NCI-H1417 treated with DMSO at 0.1 percent for 48 hours (cell line): ENCODE measurements around the gene PPAT.
A peak's percentile ranks its signal among the peaks of the same experiment; 100 is the strongest.

ENCODE experiments used
- DNase-seq: peaks from one replicate; lab custom pipeline; 2025; lab: John Stamatoyannopoulos, UW

Gene PPAT

DNA sequence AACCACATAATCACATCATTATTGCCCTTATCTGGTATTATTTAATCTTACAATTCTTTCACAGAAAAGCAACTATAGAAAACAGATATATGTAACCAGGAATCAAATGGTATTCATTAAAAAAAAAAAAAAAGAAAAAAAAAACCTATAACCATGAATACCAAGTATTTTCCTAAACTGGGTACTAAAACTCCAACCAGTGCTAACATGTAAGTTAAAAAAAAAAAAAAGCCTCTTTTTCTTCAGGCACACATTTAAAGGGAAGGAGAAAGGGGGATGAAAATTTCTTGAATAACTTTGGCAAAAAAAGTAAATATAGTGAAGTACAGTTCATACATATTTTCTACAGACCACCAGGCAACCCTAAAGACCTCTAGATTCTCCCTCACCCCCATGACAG is 2.1 kb downstream of the PPAT start:
- DNase-seq = no peak

DNA sequence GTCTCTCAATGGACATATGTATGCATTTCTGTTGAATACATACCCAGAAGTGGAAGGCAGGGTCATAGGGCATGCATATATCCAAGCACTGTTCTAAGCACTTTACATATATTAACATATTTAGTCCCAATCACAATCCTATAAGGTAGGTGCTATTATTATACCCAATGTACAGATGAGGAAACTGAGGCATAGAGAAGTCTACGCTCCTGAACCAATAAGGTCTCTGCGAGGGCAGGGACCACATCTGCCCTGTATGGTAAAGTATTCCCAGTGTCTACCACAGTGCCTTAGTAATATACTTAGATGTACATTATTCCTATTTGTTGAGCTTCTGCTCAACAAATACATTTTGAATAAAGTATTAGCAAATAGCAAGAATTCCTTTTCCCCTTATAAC is 5.2 kb downstream of the PPAT start:
- no peak for DNase-seq

DNA sequence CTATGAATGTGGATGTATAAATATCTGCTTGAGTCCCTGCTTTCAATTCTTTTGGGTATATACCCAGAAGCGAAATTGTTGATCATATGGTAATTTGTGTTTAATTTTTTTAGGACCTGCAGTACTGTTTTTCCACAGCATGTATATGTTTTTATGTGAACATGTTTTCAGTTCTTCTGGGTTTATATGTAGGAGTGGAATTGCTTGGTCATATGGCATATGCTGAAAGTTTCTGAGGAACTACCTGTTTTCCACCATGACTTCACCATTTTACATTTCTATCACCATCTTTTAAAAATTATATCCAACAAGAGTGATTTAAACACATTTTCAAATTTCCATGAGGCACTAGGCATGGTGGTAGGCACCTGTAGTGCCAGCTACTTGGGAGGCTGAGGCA is 8.2 kb downstream of the PPAT start:
- no peak for DNase-seq

DNA sequence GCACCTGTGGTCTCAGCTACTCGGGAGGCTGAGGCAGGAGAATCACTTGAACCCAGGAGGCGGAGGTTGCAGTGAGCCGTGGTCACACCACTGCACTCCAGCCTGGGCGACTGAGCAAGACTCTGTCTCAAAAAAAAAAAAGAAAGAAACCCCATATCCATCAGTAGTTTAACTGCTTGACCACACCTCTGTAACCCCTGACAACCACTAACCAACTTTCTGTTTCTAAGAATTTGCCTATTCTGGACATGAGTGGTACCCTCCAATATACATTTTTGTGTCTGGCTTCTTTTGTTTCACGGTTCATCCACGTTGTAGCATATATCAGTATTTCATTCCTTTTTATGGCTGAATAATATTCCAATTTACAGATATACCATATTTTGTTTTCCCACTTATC is 9.1 kb downstream of the PPAT start:
- DNase-seq = no peak

DNA sequence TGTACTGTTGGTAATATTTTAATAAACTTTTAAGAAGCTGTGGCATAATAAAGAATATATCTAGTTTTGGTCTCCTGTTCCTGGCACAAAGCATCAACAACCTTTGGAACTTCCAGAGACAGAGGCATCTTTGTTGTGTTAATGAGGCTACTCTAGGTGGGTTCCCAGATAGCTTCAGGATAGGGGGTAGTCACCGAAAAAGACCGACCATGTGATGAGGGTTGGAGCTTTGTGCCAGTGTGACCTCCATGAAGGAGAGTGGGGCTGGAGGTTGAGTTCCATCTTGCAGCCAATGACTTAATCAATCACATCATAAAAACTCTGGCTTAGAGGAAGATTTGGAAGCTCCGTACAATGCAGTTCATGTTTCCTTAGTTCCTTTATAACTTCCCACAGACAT is 9.9 kb downstream of the PPAT start:
- DNase-seq = no peak

DNA sequence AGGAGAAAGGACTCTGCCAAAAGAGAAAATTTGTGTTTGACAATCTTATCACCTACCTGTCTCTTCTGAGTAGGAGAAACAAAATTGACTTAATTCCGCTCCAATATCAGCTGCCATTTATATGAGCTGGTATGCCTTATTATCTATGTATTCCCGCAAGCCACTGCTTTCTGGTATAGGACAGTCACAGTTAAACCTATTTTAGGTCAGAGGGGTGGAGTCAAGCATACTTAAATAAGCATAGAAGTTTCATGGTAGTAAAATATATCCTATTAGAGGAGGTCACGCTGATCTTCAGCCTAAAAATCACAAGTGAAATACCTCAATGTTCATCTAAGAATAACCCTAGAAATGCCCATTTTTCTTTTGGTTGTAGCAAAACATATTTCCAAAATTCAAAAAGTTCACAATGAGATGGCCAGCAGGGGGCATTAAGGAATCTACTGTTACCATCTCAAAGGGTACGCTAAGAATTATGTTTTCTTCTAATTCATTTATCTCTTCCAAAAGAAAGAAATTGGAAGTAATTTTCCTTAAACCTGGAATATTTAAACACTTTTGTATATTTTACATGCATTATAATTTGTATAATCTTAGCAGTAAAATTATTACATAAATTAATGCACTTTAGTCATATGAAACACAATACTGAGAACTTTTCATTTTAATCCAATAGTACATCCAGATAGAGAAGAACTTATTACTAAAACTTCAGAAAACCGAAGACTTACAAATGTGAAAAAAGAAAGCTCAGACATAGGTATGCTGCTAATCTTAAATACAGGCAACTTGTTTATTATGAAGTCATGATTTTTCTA is 10.5 kb downstream of the PPAT start:
- no peak for DNase-seq

DNA sequence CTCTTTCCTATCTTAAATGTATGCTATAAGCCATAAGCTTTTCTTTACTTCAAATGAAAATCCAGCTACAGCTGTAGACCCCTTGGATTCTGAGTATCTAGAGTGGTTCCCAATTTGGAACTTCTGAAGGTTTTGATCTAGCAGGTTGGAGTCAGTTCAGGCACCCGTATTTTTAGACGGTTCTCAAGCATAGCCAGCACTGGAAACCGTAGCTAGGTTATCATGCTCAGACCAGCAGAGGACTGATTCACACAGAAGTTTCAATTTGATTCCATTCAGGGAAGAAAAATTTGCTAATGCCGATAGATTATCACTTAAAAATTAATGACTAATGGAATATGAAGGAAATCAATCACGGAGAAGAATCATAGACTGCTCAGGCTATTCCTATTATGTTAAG is 11.2 kb downstream of the PPAT start:
- DNase-seq = no peak

DNA sequence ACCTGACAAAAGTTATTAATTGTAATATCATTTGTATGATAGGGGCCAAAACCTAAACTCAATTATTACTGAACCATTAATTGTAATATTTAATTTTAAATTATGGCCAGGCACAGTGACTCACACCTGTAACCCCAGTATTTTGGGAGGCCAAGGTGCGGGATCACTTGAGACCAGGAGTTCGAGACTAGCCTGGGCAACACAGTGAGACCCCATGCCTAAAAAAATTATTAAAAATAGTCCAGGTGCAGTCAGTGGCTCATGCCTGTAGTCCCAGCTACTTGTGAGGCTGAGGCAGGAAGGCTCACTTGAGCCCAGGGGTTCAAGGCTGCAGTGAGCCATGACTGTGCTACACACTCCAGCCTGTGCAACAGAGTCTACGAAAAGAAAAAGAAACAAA is 18.0 kb downstream of the PPAT start:
- DNase-seq = no peak

DNA sequence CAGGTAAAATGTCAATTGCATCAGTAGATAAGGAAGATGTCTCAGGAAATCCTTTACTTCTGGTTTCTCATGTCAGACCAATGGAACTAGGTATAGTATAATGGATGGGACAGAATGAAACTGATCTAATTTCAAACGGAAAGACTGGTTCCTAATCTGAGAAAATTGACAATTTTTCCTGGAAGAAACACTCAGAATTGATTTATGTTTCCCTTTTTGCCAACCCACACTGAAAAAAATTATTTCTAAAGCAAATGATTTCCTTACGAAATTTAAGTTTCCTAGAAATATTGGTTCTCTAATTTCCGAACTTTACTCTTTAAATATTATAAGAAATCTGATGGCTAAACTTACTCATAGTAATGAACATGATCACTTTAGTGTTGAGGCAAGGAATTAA is 19.1 kb downstream of the PPAT start:
- no peak for DNase-seq

DNA sequence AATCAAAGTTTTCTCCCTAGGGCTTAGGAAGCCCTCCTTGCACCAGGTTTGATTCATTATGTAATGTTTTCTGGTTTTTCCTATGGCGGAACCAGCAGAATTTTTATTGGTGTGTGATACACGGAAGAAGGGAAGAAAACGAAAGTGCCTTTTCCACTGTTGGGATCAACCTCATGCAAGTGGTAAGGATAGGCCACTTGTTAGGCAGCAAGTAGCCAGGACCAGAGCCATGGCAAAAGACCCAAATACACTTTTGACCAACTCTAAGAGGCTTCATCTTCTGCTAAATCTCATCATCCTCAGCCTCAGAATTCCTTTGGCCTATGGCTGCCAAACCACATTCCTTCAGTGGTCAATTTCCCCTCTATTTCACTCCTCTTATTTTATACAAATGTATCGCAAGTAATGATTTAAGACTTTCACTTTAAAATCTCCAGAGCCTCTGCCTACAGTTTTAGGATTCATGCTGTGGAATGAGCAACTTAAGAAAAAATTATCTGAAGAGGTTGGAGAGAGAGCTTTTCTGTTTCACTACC is 21.2 kb downstream of the PPAT start:
- no peak for DNase-seq

DNA sequence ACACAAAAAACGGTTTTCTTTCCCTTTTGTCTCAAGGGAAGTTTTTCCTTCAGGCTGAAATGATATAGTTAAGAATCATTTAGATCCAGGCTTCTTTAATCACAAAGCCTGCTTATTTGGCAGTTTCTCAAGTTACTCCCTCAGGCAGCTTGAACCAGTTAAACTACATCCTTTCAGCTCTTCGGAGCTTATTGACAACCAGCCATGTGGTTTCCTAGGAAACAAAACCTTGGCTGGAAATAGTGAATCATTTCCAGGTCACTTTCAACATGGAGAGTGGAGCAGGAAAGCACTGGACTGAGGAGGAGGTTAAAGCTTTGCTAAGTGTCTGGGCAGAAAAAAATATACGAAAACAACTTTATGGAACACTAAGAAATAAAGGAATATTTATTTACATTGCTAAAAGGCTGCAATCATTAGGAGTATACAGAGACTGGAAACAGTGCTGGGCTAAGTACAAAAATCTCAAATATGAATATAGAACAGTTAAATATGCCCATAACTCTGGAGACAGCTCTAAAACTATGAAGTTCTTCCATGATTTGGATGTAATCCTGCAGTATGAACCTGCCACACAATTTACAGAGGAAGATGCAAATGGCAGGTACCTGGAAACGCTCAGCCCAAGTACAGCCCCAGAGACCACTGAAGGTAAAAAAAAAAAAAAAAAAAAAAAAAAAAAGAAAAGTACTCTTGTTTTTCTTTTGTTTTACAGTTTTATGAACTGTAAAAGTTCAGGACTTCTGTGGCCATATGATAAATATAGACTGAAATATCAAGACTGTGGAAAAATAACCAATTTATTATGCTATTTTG is 25.0 kb downstream of the PPAT start:
- peak; percentile 41 for DNase-seq

DNA sequence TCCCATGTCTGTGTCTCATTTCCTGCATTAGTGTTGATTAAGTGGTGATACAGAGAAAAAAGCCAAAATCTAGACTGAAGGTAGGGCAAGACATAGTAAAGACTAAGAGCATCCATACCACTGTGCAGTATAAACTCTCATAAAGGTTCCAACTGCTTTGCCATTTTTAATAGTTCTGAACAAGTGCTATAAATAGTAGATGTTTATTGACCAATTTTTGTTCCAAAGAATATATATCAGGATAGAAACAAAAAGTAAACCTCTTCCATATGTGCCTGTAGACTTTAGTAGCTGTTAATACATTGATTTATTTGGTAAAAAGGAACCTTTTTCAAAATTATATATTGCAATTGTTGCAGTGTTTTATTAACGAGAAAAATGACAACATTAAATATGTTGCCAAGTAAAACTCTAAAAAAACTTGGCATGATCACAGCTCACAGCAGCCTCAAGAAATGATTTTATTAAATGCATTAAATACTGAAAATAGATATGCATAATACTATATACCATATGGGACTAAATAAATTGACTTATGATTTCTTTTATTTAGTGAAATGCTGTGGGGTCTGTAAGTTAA is 25.8 kb downstream of the PPAT start:
- no peak for DNase-seq

DNA sequence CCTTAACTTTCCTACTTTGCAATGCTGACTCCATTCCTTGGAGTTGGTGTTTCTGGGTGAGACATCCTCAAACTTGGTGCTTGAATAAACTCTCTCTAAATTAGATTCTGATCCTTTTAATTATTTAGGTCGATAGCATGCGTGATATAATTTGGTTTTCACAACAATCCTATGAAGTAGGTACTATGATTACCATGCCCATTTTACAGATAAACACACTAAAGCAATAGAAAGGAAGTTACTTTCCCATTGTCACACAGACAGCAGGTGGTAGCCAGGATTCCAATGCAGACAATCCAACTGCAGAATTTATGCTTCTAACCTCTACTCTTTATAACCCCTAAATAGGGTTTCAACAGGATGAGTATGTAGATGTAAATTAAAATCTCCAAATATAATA is 26.4 kb downstream of the PPAT start:
- no peak for DNase-seq

DNA sequence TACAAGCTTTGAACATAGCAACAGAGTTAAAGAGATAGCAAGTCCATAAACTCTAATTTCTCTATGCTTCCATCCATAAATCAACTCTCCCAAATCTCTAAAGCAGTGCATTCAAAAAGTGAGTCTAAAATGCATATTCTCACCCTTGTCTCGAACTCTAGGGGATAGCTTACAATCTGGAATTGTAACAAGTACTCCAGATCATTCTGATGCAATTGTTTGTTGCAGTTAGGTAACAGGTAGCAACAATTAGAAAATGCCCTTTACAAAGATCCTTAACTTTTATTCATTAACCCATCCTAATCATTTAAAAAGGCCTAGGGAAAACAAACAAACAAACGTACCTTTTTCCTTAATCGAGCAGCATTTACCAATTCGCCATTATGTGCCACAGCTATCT is 29.3 kb downstream of the PPAT start:
- no peak for DNase-seq

DNA sequence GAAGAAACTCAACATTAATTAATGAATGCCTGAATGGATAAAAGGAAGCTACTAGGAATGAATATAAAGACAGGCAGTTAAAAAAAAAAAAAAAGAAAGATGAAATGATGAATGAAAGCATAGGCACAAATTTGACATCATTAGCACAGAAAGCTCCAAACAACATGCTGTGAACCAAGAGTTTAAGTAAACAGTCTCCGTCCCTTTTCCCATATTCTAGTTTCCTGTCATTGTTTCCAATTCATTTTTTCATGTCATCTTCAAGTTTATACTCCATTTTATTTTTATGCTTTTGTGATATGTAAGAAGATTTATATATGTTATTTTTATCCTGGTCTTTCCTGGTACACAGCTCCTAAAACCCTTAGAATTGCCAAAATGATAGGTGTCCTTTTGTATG is 30.4 kb downstream of the PPAT start:
- no peak for DNase-seq

DNA sequence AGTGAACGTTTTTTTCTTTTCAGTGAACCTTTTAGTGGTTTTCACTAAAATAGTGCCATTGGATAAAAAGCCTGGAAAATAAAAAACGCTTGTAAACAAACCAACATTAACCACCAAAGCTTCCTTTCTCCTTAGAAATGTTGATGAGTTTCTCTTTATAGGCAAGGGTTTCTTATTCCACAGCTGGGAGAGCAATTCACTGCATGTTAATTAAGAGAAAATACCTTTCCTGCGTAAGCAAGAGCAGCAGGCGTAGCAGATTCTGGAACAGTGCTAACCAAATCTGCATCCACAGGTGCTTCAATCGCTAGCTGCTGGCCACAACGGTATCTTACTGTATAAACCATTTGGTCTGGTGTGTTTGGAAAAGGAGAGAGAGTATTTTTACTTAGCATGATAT is 34.9 kb downstream of the PPAT start:
- no peak for DNase-seq

DNA sequence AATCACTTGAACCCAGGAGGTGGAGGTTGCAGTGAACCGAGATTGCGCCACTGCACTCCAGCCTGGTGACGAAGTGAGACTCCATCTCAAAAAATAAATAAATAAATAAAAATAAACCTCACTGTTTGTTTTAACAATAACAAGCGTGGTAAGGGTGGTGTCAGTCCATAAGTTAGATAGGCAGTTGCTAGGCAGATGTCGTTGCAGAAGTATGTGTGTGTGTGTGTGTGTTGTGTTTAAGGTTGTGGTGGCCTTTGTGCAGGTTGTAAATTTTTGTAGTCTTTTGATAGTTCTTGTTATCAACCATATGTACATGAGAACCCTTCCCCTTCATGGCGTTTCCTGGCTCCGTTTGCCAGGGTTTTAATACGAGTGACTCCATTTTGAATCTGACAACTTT is 44.1 kb downstream of the PPAT start:
- no peak for DNase-seq

DNA sequence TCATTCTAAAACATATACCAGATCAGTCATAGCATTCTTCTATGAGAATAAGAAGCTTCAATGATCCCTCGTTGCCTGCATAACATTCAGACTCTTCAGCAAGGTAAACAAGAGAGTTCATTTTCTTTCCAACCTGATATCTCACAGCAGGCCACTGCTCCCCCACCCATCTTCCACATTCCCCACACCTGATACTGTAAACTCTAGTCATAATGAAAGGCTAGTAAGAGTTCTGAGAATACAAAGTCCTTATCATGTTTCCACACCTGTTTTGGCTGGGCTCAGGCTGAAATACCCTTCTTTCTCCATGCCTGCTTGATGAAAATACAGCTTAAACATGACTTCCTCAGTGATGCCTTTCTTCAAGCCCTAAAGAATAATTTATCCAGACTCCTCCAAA is 45.9 kb downstream of the PPAT start:
- DNase-seq = no peak

DNA sequence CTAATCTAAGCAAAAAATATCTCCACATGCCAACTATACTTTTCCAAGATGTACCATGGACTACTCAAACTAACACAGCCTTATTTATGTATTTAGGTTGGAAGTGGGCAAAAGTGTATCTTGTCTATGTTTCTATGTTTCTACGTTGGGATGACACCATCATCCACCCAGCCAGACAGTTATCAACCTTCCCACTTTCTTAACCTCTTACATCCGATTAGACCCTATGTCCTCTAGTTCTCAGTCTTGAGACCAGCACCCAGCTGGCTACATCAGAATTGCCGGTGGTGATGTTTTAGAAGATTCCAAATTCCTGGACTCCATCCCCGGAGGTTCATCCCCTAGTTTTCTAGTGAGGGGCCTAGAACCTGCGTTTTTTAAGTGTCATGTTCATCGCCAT is 47.1 kb downstream of the PPAT start:
- no peak for DNase-seq

DNA sequence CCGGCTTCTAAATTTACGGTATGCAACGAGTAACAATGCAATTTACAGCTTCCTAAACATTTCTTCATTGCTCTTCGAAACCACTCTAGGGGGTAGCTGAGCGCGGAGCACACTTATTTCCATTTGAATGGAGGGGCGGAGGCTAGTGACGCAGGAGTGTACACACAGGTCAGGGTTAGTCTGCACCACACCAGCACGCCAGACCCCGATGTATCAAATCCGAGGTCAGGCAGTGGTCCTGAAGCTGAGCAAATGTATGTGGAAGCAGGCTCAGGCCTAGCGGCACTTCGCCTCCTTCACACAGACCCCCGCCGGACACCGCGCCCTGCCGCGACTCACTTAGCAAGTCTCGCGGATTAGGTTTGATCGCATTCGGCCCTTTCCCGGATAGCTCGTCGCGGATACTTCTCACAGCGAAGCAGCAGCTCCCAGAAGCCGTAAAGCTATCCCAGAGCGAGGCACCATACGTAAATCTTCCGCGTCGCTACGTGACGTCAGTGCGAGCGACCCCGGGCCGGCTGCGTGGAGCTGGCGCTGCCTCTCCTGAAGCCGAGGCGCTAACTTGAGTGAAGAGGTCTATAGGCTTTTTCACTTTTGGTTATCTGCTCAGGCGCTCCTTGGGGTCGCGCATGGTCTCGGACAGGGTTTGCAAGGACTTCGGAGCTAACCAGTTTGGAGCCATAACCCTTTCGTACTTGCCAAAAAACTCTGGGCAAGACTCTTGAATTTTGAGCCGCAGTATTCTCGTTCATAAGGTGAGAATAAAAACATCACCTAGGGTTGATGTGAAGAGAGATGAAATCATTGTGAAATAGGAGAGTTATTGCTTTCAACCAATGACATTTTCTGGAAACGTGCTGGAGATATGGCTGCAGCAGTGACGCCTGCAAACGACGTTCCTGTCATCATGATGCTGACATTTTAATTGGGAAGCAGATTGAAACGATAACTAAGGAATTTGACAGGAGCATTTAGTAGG is 48.1 kb downstream of the PPAT start, which contains the start of gene AASDH:
TSS of gene AASDH (minus strand) at position 469 of the 979 bp plus-strand sequence. CDS start 3,192 bp downstream, outside the sequence.
- peak; percentile 83 for DNase-seq

DNA sequence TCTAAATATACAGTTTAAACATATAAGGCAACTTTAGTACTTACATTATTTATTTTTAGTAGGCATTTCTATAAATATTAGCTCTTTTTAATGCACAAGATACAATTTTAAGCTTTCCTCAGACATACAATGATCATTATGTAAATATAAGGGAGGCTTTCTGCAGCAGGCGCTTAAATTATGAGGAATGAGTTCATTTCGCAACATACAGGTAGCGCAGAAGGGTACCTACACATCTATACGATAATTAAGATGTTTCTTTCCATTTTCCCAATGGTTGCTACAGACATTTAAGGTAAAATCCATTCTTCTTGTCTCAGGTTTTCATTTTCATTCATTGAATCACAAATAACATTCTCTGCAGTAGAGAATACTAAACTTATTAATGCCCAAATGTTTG is 49.3 kb downstream of the PPAT start:
- no peak for DNase-seq

DNA sequence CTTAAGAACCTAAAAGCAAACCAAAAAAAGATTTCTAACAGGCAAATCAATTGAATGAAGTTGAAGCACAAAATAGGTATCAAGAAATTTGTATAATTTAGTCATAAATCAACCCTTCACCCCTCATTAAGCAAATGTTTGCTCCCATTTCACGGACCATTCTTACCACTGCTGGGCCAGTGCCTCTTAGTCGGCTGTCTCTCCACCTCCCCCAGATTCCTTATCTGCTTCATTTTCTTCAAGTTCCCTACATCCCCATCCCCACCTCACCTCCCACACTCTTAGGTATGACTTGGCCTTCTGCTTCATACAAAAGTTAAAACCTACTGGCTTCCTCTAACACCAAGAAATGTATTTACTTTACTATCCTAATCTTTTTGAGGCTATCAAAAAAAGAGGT is 60.0 kb downstream of the PPAT start:
- DNase-seq = no peak
